Mucosa of gallbladder (tissue), 1 donor: ENCODE measurements around the gene MAP6. TPM values are rescaled to one million over a fixed set of nuclear protein-coding genes. Genes with fewer than 3 reads are reported as not detected.
A peak's percentile ranks its signal among the peaks of the same experiment; 100 is the strongest.

Source experiments
- DNase-seq: peaks from one replicate; pipeline ENCODE4 v3.0.0-alpha.2; 2020; ENCODE audit warnings: low spot score
- total RNA-seq: library from RNA; stranded (reverse); gene quantifications from one replicate; pipeline ENCODE4 v1.2.1, GENCODE V29; 2021
- donor health status: DM: no; HTN: no; CAD: no.

The MAP6 gene
- total RNA-seq, 1 donor from 2014 or later = 13.3 TPM

- DNase-seq = no peak
Measured at GRCh38 chr11:75667255-75667830, 1.5 kb downstream of the MAP6 start.

GRCh38 chr11:75665990-75666389, 2.8 kb downstream of the MAP6 start:
- no peak for DNase-seq

GRCh38 chr11:75665126-75665525, 3.7 kb downstream of the MAP6 start:
- no peak for DNase-seq

- DNase-seq = no peak
Measured at GRCh38 chr11:75664389-75664788, 4.4 kb downstream of the MAP6 start.

GRCh38 chr11:75663808-75664207, 5.0 kb downstream of the MAP6 start:
- no peak for DNase-seq

GRCh38 chr11:75659836-75660235, 9.0 kb downstream of the MAP6 start:
- no peak for DNase-seq

GRCh38 chr11:75656044-75656727, 12.7 kb downstream of the MAP6 start:
- no peak for DNase-seq

GRCh38 chr11:75655605-75656004, 13.2 kb downstream of the MAP6 start:
- no peak for DNase-seq

- DNase-seq = no peak
Measured at GRCh38 chr11:75654314-75654713, 14.5 kb downstream of the MAP6 start.

GRCh38 chr11:75653532-75653931, 15.3 kb downstream of the MAP6 start:
- no peak for DNase-seq

GRCh38 chr11:75652936-75653335, 15.9 kb downstream of the MAP6 start:
- DNase-seq = no peak

- DNase-seq = no peak
Measured at GRCh38 chr11:75651218-75651617, 17.6 kb downstream of the MAP6 start.

GRCh38 chr11:75650167-75650723, 18.6 kb downstream of the MAP6 start:
- DNase-seq = no peak

- no peak for DNase-seq
Measured at GRCh38 chr11:75644946-75645345, 23.9 kb downstream of the MAP6 start.

- DNase-seq = no peak
Measured at GRCh38 chr11:75644370-75644769, 24.5 kb downstream of the MAP6 start.

- no peak for DNase-seq
Measured at GRCh38 chr11:75642402-75643113, 26.3 kb downstream of the MAP6 start.

GRCh38 chr11:75639762-75640181, 29.1 kb downstream of the MAP6 start:
- peak; percentile 72 for DNase-seq

GRCh38 chr11:75637998-75638397, 30.8 kb downstream of the MAP6 start:
- DNase-seq = no peak

- no peak for DNase-seq
Measured at GRCh38 chr11:75635066-75635862, 33.6 kb downstream of the MAP6 start.

GRCh38 chr11:75633409-75634066, 35.3 kb downstream of the MAP6 start:
- DNase-seq = peak; percentile 40

- DNase-seq = no peak
Measured at GRCh38 chr11:75632962-75633361, 35.9 kb downstream of the MAP6 start.
